ENCODE results near the gene SARM1. TPM values are rescaled to one million over a fixed set of nuclear protein-coding genes. Genes with fewer than 3 reads are reported as not detected.

Gene SARM1
- total and polyA plus RNA-seq, 9 of the 15 experiments (the other 6 are each of a cell fraction or from before 2014, with no cell fraction given): 0.04 to 0.55 (median 0.11) TPM; not detected in 2

- no peak overlapping the region for H2AFZ ChIP-seq (ENCODE audit: low read depth, low read length)
- H3K4me2 ChIP-seq (ENCODE audit: insufficient read depth, low read length): no peak overlapping the region
- in situ Hi-C loops (cut with MboI) (no loop called here), intact Hi-C loops (cut with micrococcal nuclease) (no loop called here)
- TF ChIP-seq ZNF740 (CRISPR knock-in tag; IDR thresholded peaks at IDR 0.05): no peak
- no peak for TF ChIP-seq ZNF740 (tag; IDR thresholded peaks at IDR 0.05)
- TF ChIP-seq COPS2 (conservative IDR thresholded peaks at IDR 0.05): no peak
- TF ChIP-seq MTA2 (IDR thresholded peaks at IDR 0.05; ENCODE audit: low read depth): no peak
- no peak for TF ChIP-seq PHTF2 (CRISPR knock-in tag; IDR thresholded peaks at IDR 0.05)
- H3K27ac ChIP-seq (ENCODE audit: extremely low read depth, low read depth, low read length): no peak overlapping the region
- BruUV-seq (replicated peaks): no TSS peak
- ATAC-seq: no peak
- no peak for DNase-seq (ENCODE audit: extremely low read depth in 1 of 4, low spot score in 3 of 4)
- no peak overlapping the region for H3K9ac ChIP-seq (ENCODE audit: insufficient read depth in 1 of 2, low read depth in 2 of 2, low read length in 2 of 2)
- peaks cover 9 to 13% of the 10 kb centered on the region in 2 experiments; a peak in 4 of 5 replicates for H3K4me1 ChIP-seq (replicated peaks in 1 of 2; ENCODE audit: control insufficient read depth in 2 of 2, insufficient read depth in 2 of 2, low read length in 2 of 2)
- H3K36me3 ChIP-seq (ENCODE audit: control insufficient read depth, insufficient read depth, low read length): no peaks in the 10 kb centered on the region
- no peak for FAIRE-seq
- no peaks in the 10 kb centered on the region for H3K79me2 ChIP-seq (ENCODE audit: control insufficient read depth, insufficient read depth, low read length)
- ChIA-PET CTCF (ENCODE audit: low intra/inter-chr PET ratio) (no interaction called here), POLR2A (no interaction called here)
- H3K4me3 ChIP-seq: no peak overlapping the region
- WGBS (ENCODE audit: insufficient coverage, low coverage, missing lambda C conversion rate): 33% methylated on average over 10 of the region's 10 CpGs
- peaks cover 0 to 10% of the 10 kb centered on the region in 2 experiments; a peak in 2 of 5 replicates for H3K27me3 ChIP-seq (ENCODE audit: control insufficient read depth in 2 of 2, insufficient read depth in 2 of 2, low read length in 2 of 2)
- H3K9me3 ChIP-seq (replicated peaks; ENCODE audit: control insufficient read depth, insufficient read depth, low read depth, low read length): no peaks in the 10 kb centered on the region
- H4K20me1 ChIP-seq (replicated peaks; ENCODE audit: control insufficient read depth, insufficient read depth, low read length): 0 out of 2 replicates have a peak, but pooled peaks cover 4% of the 10 kb centered on the region
- H3K9me1 ChIP-seq (ENCODE audit: control insufficient read depth, insufficient read depth, low read length): no peaks in the 10 kb centered on the region
Observed at GRCh38 chr17:28392491-28392890, 21.0 kb downstream of the SARM1 start.

Measured in K562 (cell line).